Gastrocnemius medialis (tissue), 4 donors: ENCODE results near the gene EIF2S3. TPM values are rescaled to one million over a fixed set of nuclear protein-coding genes. Genes with fewer than 3 reads are reported as not detected.

Source experiments
- ATAC-seq, 2 donors: fragments of 150-250 bp; one replicate each; pipeline ENCODE4 v1.9.1; 2016
- DNase-seq, 2 donors: peaks; one replicate each; pipeline ENCODE4 v3.0.0-alpha.2; 2019
- H3K27ac ChIP-seq, 4 donors: fragments of 200-600 bp; sonication (generic); 1 replicate in 1 of 4; 2 replicates in 3 of 4; pipeline ENCODE4 v1.5.1; 2016 to 2018; ENCODE audit warnings: mild to moderate bottlenecking in 2 of 4, moderate library complexity in 1 of 4
- H3K27me3 ChIP-seq, 3 donors: fragments of 200-600 bp; sonication (generic) in 2 of 3; 1 replicate in 1 of 3; 2 replicates in 2 of 3; pipeline versions ENCODE4 v1.5.1 to v1.6.0; 2016 to 2019; ENCODE audit warnings: mild to moderate bottlenecking in 1 of 3, moderate library complexity in 1 of 3
- H3K36me3 ChIP-seq, 2 donors: fragments of 200-600 bp; sonication (generic) in 1 of 2; one replicate each; pipeline ENCODE4 v1.5.1; 2017 to 2018
- H3K4me1 ChIP-seq, 2 donors: fragments of 200-600 bp; sonication (generic) in 1 of 2; one replicate each; pipeline ENCODE4 v1.5.1; 2016 to 2017; ENCODE audit warnings: mild to moderate bottlenecking in 2 of 2
- H3K4me3 ChIP-seq, 4 donors: fragments of 200-600 bp; sonication (generic) in 3 of 4; 1 replicate in 1 of 4; 2 replicates in 3 of 4; pipeline ENCODE4 v1.5.1; 2016 to 2019; ENCODE audit warnings: mild to moderate bottlenecking in 2 of 4
- H3K9me3 ChIP-seq, 3 donors: fragments of 200-600 bp; sonication (generic) in 2 of 3; 1 replicate in 1 of 3; 2 replicates in 2 of 3; pipeline ENCODE4 v1.5.1; 2016 to 2019
- CTCF ChIP-seq, 5 experiments: fragments of 450-650 bp in 3 of 5; fragments of 200-600 bp in 2 of 5; sonication (generic) in 2 of 5; IDR thresholded peaks in 4 of 5; conservative IDR thresholded peaks in 1 of 5; 1 replicate in 4 of 5; 2 replicates in 1 of 5; pipeline ENCODE4 v1.5.1; 2016 to 2019; ENCODE audit warnings: antibody characterized with exemption in 5 of 5, mild to moderate bottlenecking in 3 of 5, moderate library complexity in 3 of 5
- POLR2A ChIP-seq, 2 donors: fragments of 450-650 bp; IDR thresholded peaks; one replicate each; pipeline ENCODE4 v1.6.1; 2017; ENCODE audit warnings: antibody characterized with exemption in 2 of 2, mild to moderate bottlenecking in 2 of 2, moderate library complexity in 2 of 2
- in situ Hi-C, 4 donors: fragments of 200-750 bp; cut with MboI; loops; one replicate each; pipeline versions ENCODE4 v1.15.0 to v1.8.0; 2017; ENCODE audit warnings: low sequenced_read_pairs in 4 of 4
- intact Hi-C: fragments of 100-400 bp; cut with DNase I; formaldehyde crosslinking; loops from one replicate; pipeline ENCODE4 v1.15.1; 2023; ENCODE audit warnings: low total_unique reads
- total RNA-seq, 4 donors: library from RNA; depleted of rRNA; stranded (reverse); fragments of >200 nt; gene quantifications; one replicate each; pipeline versions ENCODE4 v1.1.0 to v1.2.3, GENCODE V29; 2016

The EIF2S3 gene
- total RNA-seq, 4 donors from 2014 or later = 50.8 to 89.1 (median 70.2) TPM

- no peak for ATAC-seq
- intact Hi-C loops = no loop called here
- DNase-seq = no peak
- in situ Hi-C loops = no loop called here
- Histone ChIP-seq H3K36me3 (no peaks in the 10 kb centered on the region), H3K4me1 (no peaks in the 10 kb centered on the region), H3K4me3 (no peak overlapping the region), H3K27me3 (no peaks in the 10 kb centered on the region), H3K27ac (no peak overlapping the region), H3K9me3 (no peaks in the 10 kb centered on the region)
- TF ChIP-seq CTCF (IDR thresholded peaks at IDR 0.05 in 4 of 5, conservative IDR thresholded peaks at IDR 0.05 in 1 of 5) (no peak), POLR2A (IDR thresholded peaks at IDR 0.05) (no peak)
Observed at GRCh38 chrX:24100713-24101112, 46.0 kb downstream of the EIF2S3 start.

- TF ChIP-seq POLR2A (IDR thresholded peaks at IDR 0.05) = no peak
- no peak for TF ChIP-seq CTCF (IDR thresholded peaks at IDR 0.05 in 4 of 5, conservative IDR thresholded peaks at IDR 0.05 in 1 of 5)
- in situ Hi-C loops (no loop called here), intact Hi-C loops (no loop called here)
- no peak overlapping the region for H3K27ac ChIP-seq
- no peak overlapping the region for H3K4me3 ChIP-seq
- ATAC-seq (no peak), DNase-seq (no peak)
- H3K9me3 ChIP-seq = no peaks in the 10 kb centered on the region
- no peaks in the 10 kb centered on the region for H3K27me3 ChIP-seq
- no peaks in the 10 kb centered on the region for H3K36me3 ChIP-seq
- no peaks in the 10 kb centered on the region for H3K4me1 ChIP-seq
Observed at GRCh38 chrX:24110069-24110468, 55.3 kb downstream of the EIF2S3 start.

- no peak overlapping the region for H3K4me3 ChIP-seq
- no peaks in the 10 kb centered on the region for H3K9me3 ChIP-seq
- intact Hi-C loops = no loop called here
- H3K27ac ChIP-seq = no peak overlapping the region
- in situ Hi-C loops = no loop called here
- TF ChIP-seq CTCF (IDR thresholded peaks at IDR 0.05 in 4 of 5, conservative IDR thresholded peaks at IDR 0.05 in 1 of 5) = no peak
- no peak for TF ChIP-seq POLR2A (IDR thresholded peaks at IDR 0.05)
- no peaks in the 10 kb centered on the region for H3K27me3 ChIP-seq
- peaks cover 0 to 7% of the 10 kb centered on the region in 2 donors for H3K4me1 ChIP-seq
- H3K36me3 ChIP-seq = no peaks in the 10 kb centered on the region
- ATAC-seq (no peak), DNase-seq (no peak)
Observed at GRCh38 chrX:24113181-24113580, 58.4 kb downstream of the EIF2S3 start.

- H3K36me3 ChIP-seq = no peaks in the 10 kb centered on the region
- in situ Hi-C loops = no loop called here
- intact Hi-C loops = no loop called here
- H3K4me3 ChIP-seq = no peak overlapping the region
- H3K4me1 ChIP-seq = peaks cover 0 to 7% of the 10 kb centered on the region in 2 donors
- ATAC-seq (peak; percentile 86 to 87), DNase-seq (peak in 1 of 2 donors; percentile 20)
- H3K27me3 ChIP-seq = no peaks in the 10 kb centered on the region
- TF ChIP-seq POLR2A (IDR thresholded peaks at IDR 0.05) (no peak), CTCF (IDR thresholded peaks at IDR 0.05 in 4 of 5, conservative IDR thresholded peaks at IDR 0.05 in 1 of 5) (no peak)
- H3K9me3 ChIP-seq = no peaks in the 10 kb centered on the region
- peak overlapping the region; percentile 55 to 77 (median 67) for H3K27ac ChIP-seq
Observed at GRCh38 chrX:24117258-24117657, 62.5 kb downstream of the EIF2S3 start.

GRCh38 chrX:24124244-24124799 lies 69.6 kb downstream of the EIF2S3 start:
- no peak for DNase-seq
- Histone ChIP-seq H3K4me1 (no peaks in the 10 kb centered on the region), H3K27ac (no peak overlapping the region), H3K4me3 (no peak overlapping the region), H3K9me3 (no peaks in the 10 kb centered on the region), H3K27me3 (no peaks in the 10 kb centered on the region), H3K36me3 (no peaks in the 10 kb centered on the region)
- no peak for ATAC-seq
- in situ Hi-C loops (no loop called here), intact Hi-C loops (no loop called here)
- TF ChIP-seq CTCF (IDR thresholded peaks at IDR 0.05 in 4 of 5, conservative IDR thresholded peaks at IDR 0.05 in 1 of 5) = no peak
- TF ChIP-seq POLR2A (IDR thresholded peaks at IDR 0.05) = no peak
